DOHH2 (cell line): ENCODE results near the gene GREB1.

Experiments
- H3F3A ChIP-seq: fragments of 200-600 bp; sonication (generic), shearing (Covaris generic); 2 replicates; pipeline ENCODE4 v1.6.0; 2016; ENCODE audit warnings: antibody characterized with exemption, mild to moderate bottlenecking; ENCODE audit not compliant: control insufficient read depth, insufficient read depth
- H3K27ac ChIP-seq: fragments of 200-600 bp; sonication (generic); 2 replicates; pipeline ENCODE4 v1.5.1; 2014; ENCODE audit warnings: low read depth, mild to moderate bottlenecking, low read length, moderate library complexity
- H3K27me3 ChIP-seq: fragments of 200-600 bp; sonication (generic); 2 replicates; pipeline ENCODE4 v1.6.1; 2014; ENCODE audit warnings: mild to moderate bottlenecking, low read length, mixed read lengths; ENCODE audit not compliant: control insufficient read depth
- H3K36me3 ChIP-seq: fragments of 200-600 bp; sonication (generic); 2 replicates; pipeline ENCODE4 v1.6.1; 2014; ENCODE audit warnings: mild to moderate bottlenecking, low read length, moderate library complexity, mixed read lengths; ENCODE audit not compliant: control insufficient read depth
- H3K4me1 ChIP-seq: fragments of 200-600 bp; sonication (generic); 2 replicates; pipeline ENCODE4 v1.6.1; 2014; ENCODE audit warnings: mild to moderate bottlenecking, low read length, mixed read lengths; ENCODE audit not compliant: control insufficient read depth
- H3K4me2 ChIP-seq: fragments of 200-600 bp; sonication (generic); 2 replicates; pipeline ENCODE4 v1.6.0; 2014; ENCODE audit warnings: mild to moderate bottlenecking, low read length, moderate library complexity
- H3K4me3 ChIP-seq: fragments of 200-600 bp; sonication (generic); 2 replicates; pipeline ENCODE4 v1.5.1; 2014; ENCODE audit warnings: mild to moderate bottlenecking, low read length, mixed read lengths
- H3K79me2 ChIP-seq: fragments of 200-600 bp; sonication (generic); 2 replicates; pipeline ENCODE4 v1.6.1; 2014; ENCODE audit warnings: mild to moderate bottlenecking, low read length, mixed read lengths; ENCODE audit not compliant: control insufficient read depth
- H3K9me2 ChIP-seq: fragments of 200-600 bp; sonication (generic); replicated peaks from 2 replicates; pipeline ENCODE4 v1.6.1; 2014; ENCODE audit warnings: mild to moderate bottlenecking, low read length, mixed read lengths; ENCODE audit not compliant: control insufficient read depth
- H3K9me3 ChIP-seq: fragments of 200-600 bp; sonication (generic); 2 replicates; pipeline ENCODE4 v1.6.1; 2014; ENCODE audit warnings: antibody characterized with exemption, low read length, mixed read lengths; ENCODE audit not compliant: control insufficient read depth, insufficient read depth
- H4K20me1 ChIP-seq: fragments of 200-600 bp; sonication (generic); 2 replicates; pipeline ENCODE4 v1.6.0; 2014; ENCODE audit warnings: low read depth, mild to moderate bottlenecking, antibody characterized with exemption, low read length, moderate library complexity; ENCODE audit not compliant: control insufficient read depth, insufficient read depth
- EZH2phosphoT487 ChIP-seq: fragments of 200-600 bp; sonication (generic); IDR thresholded peaks from 2 replicates; pipeline ENCODE4 v1.6.1; 2017; ENCODE audit warnings: borderline replicate concordance, mild to moderate bottlenecking, antibody characterized with exemption, low read length, moderate library complexity, mixed read lengths
- TF ChIP-seq, protein P1 (sequence below): fragments of 200-600 bp; sonication (generic); IDR thresholded peaks from one replicate; pipeline ENCODE4 v1.5.1; 2014; ENCODE audit warnings: antibody characterized with exemption, mild to moderate bottlenecking, low read depth, low read length; ENCODE audit not compliant: poor library complexity, severe bottlenecking

The GREB1 gene

DNA sequence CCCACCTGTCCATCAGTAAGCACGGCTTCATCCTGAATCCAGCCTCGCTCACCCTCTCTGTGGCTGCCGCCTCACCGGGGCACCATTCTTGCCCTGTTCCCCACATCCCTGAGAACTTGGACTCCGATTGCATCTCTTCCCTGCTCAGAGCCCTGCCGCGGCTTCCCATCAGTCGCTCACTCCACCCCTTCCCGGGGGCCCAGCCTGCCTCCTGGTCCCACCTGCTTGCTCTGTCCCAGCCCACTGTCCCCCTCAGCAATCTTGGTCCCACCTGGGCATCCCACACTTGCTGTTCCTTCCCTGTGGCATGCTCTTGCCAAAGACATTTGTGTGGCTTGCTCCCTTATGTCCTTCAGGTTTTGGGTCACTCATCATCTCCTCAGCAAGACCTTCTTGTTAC is 56.3 kb downstream of the GREB1 start:
- H3F3A ChIP-seq: no peaks in the 10 kb centered on the region
- H3K27ac ChIP-seq: no peak overlapping the region
- no peaks in the 10 kb centered on the region for H3K27me3 ChIP-seq
- TF ChIP-seq, protein P1, sequence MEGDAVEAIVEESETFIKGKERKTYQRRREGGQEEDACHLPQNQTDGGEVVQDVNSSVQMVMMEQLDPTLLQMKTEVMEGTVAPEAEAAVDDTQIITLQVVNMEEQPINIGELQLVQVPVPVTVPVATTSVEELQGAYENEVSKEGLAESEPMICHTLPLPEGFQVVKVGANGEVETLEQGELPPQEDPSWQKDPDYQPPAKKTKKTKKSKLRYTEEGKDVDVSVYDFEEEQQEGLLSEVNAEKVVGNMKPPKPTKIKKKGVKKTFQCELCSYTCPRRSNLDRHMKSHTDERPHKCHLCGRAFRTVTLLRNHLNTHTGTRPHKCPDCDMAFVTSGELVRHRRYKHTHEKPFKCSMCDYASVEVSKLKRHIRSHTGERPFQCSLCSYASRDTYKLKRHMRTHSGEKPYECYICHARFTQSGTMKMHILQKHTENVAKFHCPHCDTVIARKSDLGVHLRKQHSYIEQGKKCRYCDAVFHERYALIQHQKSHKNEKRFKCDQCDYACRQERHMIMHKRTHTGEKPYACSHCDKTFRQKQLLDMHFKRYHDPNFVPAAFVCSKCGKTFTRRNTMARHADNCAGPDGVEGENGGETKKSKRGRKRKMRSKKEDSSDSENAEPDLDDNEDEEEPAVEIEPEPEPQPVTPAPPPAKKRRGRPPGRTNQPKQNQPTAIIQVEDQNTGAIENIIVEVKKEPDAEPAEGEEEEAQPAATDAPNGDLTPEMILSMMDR: no peak
- TF ChIP-seq EZH2phosphoT487: no peak
- no peaks in the 10 kb centered on the region for H3K9me3 ChIP-seq
- no peaks in the 10 kb centered on the region for H3K79me2 ChIP-seq
- no peak overlapping the region for H3K4me2 ChIP-seq
- H3K9me2 ChIP-seq: no peaks in the 10 kb centered on the region
- H3K4me3 ChIP-seq: no peak overlapping the region
- no peaks in the 10 kb centered on the region for H3K36me3 ChIP-seq
- H4K20me1 ChIP-seq: no peaks in the 10 kb centered on the region
- H3K4me1 ChIP-seq: no peaks in the 10 kb centered on the region

DNA sequence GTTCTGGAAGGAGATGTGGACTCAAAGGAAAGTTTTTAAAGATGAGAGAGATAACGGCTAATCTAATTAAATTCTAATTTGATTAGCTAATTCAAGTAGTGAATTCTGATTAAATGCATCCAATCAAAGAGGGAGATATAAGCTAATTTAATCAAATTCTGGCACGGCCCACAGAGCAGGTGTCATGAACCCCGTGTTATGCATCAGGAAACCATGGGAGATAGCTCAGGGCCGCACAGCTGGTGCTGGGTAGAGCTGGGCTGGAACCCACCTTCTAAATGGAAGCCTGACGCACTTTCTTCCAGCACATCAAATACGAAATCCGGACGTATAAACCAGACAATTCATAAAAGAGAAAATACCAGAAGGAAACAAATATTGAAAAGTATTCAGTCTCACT is 57.2 kb downstream of the GREB1 start:
- no peak for TF ChIP-seq EZH2phosphoT487
- TF ChIP-seq, protein P1: no peak
- Histone ChIP-seq H3K79me2 (no peaks in the 10 kb centered on the region), H3K4me2 (no peak overlapping the region), H3K27me3 (no peaks in the 10 kb centered on the region), H3K9me2 (no peaks in the 10 kb centered on the region), H3K36me3 (no peaks in the 10 kb centered on the region), H4K20me1 (no peaks in the 10 kb centered on the region), H3K27ac (no peak overlapping the region), H3K4me3 (no peak overlapping the region), H3K9me3 (no peaks in the 10 kb centered on the region), H3K4me1 (no peaks in the 10 kb centered on the region), H3F3A (no peaks in the 10 kb centered on the region)

DNA sequence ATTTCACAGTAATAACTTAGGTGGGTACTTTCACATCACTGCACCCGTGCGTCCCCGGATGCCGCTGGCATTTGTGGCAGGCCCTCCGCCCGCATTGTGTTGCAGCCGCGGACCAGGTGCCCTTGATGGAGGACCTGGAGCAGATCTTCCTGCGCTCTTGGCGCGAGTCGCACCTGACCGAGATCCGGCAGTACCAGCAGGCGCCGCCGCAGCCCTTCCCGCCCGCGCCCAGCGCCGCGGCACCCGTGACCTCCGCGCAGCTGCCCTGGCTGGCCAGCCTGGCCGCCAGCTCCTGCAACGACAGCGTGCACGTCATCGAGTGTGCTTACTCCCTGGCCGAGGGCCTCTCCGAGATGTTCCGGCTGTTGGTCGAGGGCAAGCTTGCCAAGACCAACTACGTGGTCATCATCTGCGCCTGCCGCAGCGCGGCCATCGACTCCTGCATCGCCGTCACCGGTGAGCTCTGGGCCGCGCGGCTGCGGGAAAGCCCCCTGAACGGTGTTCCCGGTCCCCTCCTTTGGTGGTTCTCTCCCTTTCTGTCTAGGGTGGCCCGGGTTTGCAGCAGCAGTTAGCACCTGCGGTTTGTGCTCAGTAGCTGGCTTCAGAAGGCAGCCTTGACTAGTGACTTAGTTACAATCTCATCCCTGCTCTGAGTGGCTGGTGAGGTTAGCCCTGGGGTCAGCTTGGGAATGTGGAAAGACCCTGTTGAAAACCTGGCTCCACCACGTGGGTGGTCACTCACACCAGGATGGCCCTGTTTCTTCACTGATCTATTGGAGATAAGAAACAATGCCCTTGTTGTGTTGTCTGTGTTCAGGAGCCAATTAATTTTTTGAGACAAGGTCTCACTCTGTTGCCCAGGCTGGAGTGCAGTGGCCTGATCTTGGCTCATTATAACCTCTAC is 59.1 kb downstream of the GREB1 start:
- TF ChIP-seq EZH2phosphoT487: no peak
- TF ChIP-seq, protein P1: no peak
- no peaks in the 10 kb centered on the region for H4K20me1 ChIP-seq

More for the DNA sequence above, 59.1 kb downstream of the GREB1 start:
- Histone ChIP-seq H3K27ac (no peak overlapping the region), H3K4me3 (no peak overlapping the region), H3K9me2 (no peaks in the 10 kb centered on the region), H3K36me3 (no peaks in the 10 kb centered on the region), H3K79me2 (no peaks in the 10 kb centered on the region), H3K4me2 (no peak overlapping the region), H3K9me3 (no peaks in the 10 kb centered on the region), H3K4me1 (no peaks in the 10 kb centered on the region), H3K27me3 (no peaks in the 10 kb centered on the region), H3F3A (no peaks in the 10 kb centered on the region)
